IMR-90 (cell line): ENCODE results near the gene CHAT.

Experiments used
- BHLHE40 ChIP-seq: fragments of 150-350 bp; IDR thresholded peaks from 2 replicates; pipeline ENCODE4 v1.6.1; 2016; ENCODE audit warnings: mild to moderate bottlenecking, low read depth, low read length
- MXI1 ChIP-seq: IDR thresholded peaks from 2 replicates; pipeline ENCODE4 v1.6.1; 2012; ENCODE audit warnings: low read depth, mild to moderate bottlenecking, low read length, moderate library complexity, borderline replicate concordance
- POLR2A ChIP-seq: IDR thresholded peaks from 2 replicates; pipeline ENCODE4 v1.6.1; 2012; ENCODE audit warnings: mild to moderate bottlenecking, low read depth, low read length
- TF ChIP-seq, protein P1 (sequence below): conservative IDR thresholded peaks from 2 replicates; pipeline ENCODE4 v1.5.1; 2012; ENCODE audit warnings: mild to moderate bottlenecking, low read depth, low read length, improper control_type of control experiment

GRCh38 chr10:49572594-49573114 lies 41.2 kb upstream of the CHAT start:
- TF ChIP-seq, protein P1, sequence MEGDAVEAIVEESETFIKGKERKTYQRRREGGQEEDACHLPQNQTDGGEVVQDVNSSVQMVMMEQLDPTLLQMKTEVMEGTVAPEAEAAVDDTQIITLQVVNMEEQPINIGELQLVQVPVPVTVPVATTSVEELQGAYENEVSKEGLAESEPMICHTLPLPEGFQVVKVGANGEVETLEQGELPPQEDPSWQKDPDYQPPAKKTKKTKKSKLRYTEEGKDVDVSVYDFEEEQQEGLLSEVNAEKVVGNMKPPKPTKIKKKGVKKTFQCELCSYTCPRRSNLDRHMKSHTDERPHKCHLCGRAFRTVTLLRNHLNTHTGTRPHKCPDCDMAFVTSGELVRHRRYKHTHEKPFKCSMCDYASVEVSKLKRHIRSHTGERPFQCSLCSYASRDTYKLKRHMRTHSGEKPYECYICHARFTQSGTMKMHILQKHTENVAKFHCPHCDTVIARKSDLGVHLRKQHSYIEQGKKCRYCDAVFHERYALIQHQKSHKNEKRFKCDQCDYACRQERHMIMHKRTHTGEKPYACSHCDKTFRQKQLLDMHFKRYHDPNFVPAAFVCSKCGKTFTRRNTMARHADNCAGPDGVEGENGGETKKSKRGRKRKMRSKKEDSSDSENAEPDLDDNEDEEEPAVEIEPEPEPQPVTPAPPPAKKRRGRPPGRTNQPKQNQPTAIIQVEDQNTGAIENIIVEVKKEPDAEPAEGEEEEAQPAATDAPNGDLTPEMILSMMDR = no peak
- TF ChIP-seq POLR2A (no peak), MXI1 (no peak), BHLHE40 (no peak)
